Activated CD4-positive, alpha-beta memory T cell treated with anti-CD3 and anti-CD28 coated beads, Interleukin-2, amount 10 ng/mL, durations not matched to agents 7 days and 5 days (primary cell): ENCODE measurements around the gene CALM3. TPM values are rescaled to one million over a fixed set of nuclear protein-coding genes. Genes with fewer than 3 reads are reported as not detected.

ENCODE experiments used
- CTCF ChIA-PET: fragments of 350-600 bp; sonication (Branson Sonifier 250); formaldehyde crosslinking; loops from one replicate; lab custom pipeline; 2021; ENCODE audit warnings: antibody characterized with exemption, inconsistent platforms; lab: Charles Lee
- POLR2A ChIA-PET: fragments of 350-600 bp; sonication (Branson Sonifier 250); formaldehyde crosslinking; loops from one replicate; lab custom pipeline; 2021; ENCODE audit warnings: antibody characterized with exemption; lab: Charles Lee
- DNase-seq: peaks from one replicate; pipeline ENCODE4 v3.0.0-alpha.2; 2020
- H3K27ac Mint-ChIP-seq: one replicate; pipeline ENCODE4 v1.8.0; 2021; ENCODE audit warnings: mild to moderate bottlenecking, mixed read lengths
- H3K27me3 Mint-ChIP-seq: one replicate; pipeline ENCODE4 v1.8.0; 2021; ENCODE audit warnings: mixed read lengths
- H3K36me3 Mint-ChIP-seq: one replicate; pipeline ENCODE4 v1.8.0; 2021; ENCODE audit warnings: low read depth, mixed read lengths
- H3K4me1 Mint-ChIP-seq: one replicate; pipeline ENCODE4 v1.8.0; 2021; ENCODE audit warnings: mixed read lengths
- H3K4me3 Mint-ChIP-seq: one replicate; pipeline ENCODE4 v1.8.0; 2021; ENCODE audit warnings: mild to moderate bottlenecking, mixed read lengths
- H3K9me3 Mint-ChIP-seq: one replicate; pipeline ENCODE4 v1.8.0; 2021; ENCODE audit warnings: mixed read lengths
- total RNA-seq, 2 experiments: library from RNA; stranded (reverse); gene quantifications; one replicate each; pipeline ENCODE4 v1.2.3, GENCODE V29; 2021

The CALM3 gene
- total RNA-seq, 2 experiments from 2014 or later, result 446 to 465 TPM

DNA sequence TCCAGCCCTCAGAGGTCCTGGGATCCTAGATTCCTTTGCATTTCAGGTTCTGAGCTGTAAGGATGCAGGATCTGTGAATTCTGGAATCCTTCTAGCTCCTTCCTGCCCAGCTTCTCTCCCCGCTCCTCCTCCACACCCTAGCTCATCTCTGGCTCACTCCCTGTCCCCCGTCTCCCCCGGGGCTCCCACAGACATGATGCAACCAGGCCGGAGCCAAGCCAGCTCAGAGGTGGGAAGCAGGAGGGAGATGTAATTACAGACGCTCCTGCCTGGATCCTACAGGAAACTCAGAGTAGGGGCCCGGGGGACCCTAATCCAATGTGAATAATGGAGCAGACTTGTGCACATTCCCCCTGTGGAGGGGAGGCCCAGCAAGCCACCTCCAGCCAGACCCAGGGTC is 30.4 kb downstream of the CALM3 start:
- POLR2A ChIA-PET, result interaction anchor here (0.7 to 1.2 kb wide), 5 partner anchors 19 to 50 kb away, joined by 3 to 4 read pairs (median 3); partner anchors contain the start of gene DACT3
- Mint-ChIP-seq H3K36me3 (no peaks in the 10 kb centered on the region), H3K9me3 (no peaks in the 10 kb centered on the region), H3K4me1 (peaks cover 19% of the 10 kb centered on the region), H3K27me3 (peaks cover 23% of the 10 kb centered on the region), H3K27ac (no peak overlapping the region), H3K4me3 (no peak overlapping the region)
- CTCF ChIA-PET, result interaction anchor here (1.3 to 5.3 kb wide), 4 partner anchors 14 to 102 kb away, joined by 4 to 30 read pairs (median 16); partner anchors contain the start of gene DACT3
- no peak for DNase-seq

- ChIA-PET POLR2A (interaction anchor here (1.3 to 2.2 kb wide), 2 partner anchors 9 to 13 kb away, joined by 3 to 5 read pairs; no protein-coding TSS in a partner anchor), CTCF (interaction anchor here (0.8 to 5.3 kb wide), 4 partner anchors 12 to 28 kb away, joined by 3 to 30 read pairs (median 14); partner anchors contain the start of gene DACT3)
- H3K27me3 Mint-ChIP-seq, result peaks cover 23% of the 10 kb centered on the region
- peak overlapping the region; percentile 45 for H3K4me3 Mint-ChIP-seq
- H3K4me1 Mint-ChIP-seq, result peaks cover 19% of the 10 kb centered on the region
- no peak overlapping the region for H3K27ac Mint-ChIP-seq
- no peaks in the 10 kb centered on the region for H3K36me3 Mint-ChIP-seq
- no peaks in the 10 kb centered on the region for H3K9me3 Mint-ChIP-seq
- no peak for DNase-seq
These were observed 32.0 kb downstream of the CALM3 start for GRCh38 chr19:46633130-46633529.

DNA sequence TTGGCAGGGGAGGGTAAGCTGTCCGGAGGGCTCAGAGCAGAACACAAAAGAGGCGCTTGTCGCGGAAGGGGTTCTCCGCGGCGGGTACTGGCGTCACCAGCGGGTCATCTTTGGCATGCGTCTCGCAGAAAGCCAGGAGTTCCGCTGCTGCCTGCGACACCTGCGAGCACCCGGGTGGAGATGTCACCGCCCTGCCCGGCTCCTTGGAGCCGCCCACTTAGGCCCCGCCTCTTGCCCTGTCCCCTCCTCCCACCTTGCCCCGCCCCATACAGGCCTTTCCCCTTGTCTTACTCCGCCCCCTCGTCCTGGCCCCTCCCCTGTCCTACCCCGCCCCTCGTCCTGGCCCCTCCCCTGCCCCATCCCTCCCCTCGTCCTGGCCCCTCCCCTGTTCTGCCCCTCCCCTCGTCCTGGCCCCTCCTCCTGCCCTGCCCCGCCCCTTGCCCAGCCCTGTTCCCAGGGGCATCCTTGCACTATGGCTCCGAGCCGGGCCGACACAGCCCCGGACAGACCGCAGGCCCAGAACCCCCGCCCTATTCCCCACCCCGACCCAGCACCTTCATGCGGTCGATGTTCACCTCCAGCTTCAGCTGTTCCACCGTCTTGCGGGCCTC is 33.0 kb downstream of the CALM3 start:
- H3K4me1 Mint-ChIP-seq, result peaks cover 19% of the 10 kb centered on the region
- peaks cover 23% of the 10 kb centered on the region for H3K27me3 Mint-ChIP-seq
- H3K27ac Mint-ChIP-seq, result no peak overlapping the region
- DNase-seq, result peak; percentile 96
- POLR2A ChIA-PET, result interaction anchor here (1.3 to 2.2 kb wide), 2 partner anchors 10 to 14 kb away, joined by 3 to 5 read pairs; no protein-coding TSS in a partner anchor
- H3K9me3 Mint-ChIP-seq, result no peaks in the 10 kb centered on the region
- H3K36me3 Mint-ChIP-seq, result no peaks in the 10 kb centered on the region
- CTCF ChIA-PET, result interaction anchor here (1.0 to 5.3 kb wide), 4 partner anchors 11 to 27 kb away, joined by 4 to 30 read pairs (median 14); partner anchors contain the start of gene DACT3
- H3K4me3 Mint-ChIP-seq, result peak overlapping the region; percentile 45

DNA sequence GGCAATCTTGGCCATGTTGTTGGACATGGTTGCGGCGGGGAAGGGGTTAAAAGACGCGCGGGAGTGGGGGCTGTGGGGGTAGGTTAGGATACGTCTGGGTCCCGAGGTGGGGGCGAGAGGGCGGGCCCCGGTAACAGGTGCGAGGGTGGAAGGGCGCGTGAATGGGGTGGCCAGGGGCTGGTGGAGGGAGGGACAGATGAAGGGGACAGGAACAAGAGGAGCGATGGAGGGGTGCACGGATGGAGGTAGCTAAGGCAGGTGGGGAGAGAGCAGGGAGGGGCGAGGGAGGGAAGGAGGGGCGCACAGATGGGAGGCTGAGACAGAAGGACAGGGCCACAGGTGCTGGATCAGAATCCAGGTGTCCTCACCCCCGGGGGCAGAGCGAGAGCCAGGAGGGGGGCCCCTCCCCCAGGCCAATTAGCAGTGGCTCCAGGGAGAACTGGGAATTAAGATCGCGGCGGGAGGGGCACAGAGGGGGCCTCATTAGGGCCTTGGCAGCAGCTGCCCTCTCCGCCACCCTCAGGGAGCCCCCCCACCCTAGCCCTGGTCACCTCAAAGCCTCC is 33.6 kb downstream of the CALM3 start:
- H3K4me1 Mint-ChIP-seq, result peaks cover 21% of the 10 kb centered on the region
- DNase-seq, result no peak
- no peaks in the 10 kb centered on the region for H3K36me3 Mint-ChIP-seq
- peaks cover 23% of the 10 kb centered on the region for H3K27me3 Mint-ChIP-seq
- ChIA-PET CTCF (interaction anchor here (5.3 kb wide), 1 partner anchor 22 kb away, joined by 30 read pairs; no protein-coding TSS in a partner anchor), POLR2A (no interaction called here)
- H3K27ac Mint-ChIP-seq, result no peak overlapping the region
- H3K4me3 Mint-ChIP-seq, result peak overlapping the region; percentile 12
- H3K9me3 Mint-ChIP-seq, result no peaks in the 10 kb centered on the region

- no peaks in the 10 kb centered on the region for H3K9me3 Mint-ChIP-seq
- H3K27me3 Mint-ChIP-seq, result peaks cover 32% of the 10 kb centered on the region
- no peak within 1 kb of the TSS for H3K4me3 Mint-ChIP-seq
- CTCF ChIA-PET, result interaction anchor here (1.7 kb wide), 1 partner anchor 25 kb away, joined by 11 read pairs; the partner anchor contains the start of gene DACT3
- peaks cover 27% of the 10 kb centered on the region for H3K4me1 Mint-ChIP-seq
- POLR2A ChIA-PET, result interaction anchor here (1.5 kb wide), 1 partner anchor 25 kb away, joined by 6 read pairs; the partner anchor contains the start of gene DACT3
- DNase-seq, result no peak
- no peak within 1 kb of the TSS for H3K27ac Mint-ChIP-seq
- no peaks in the 10 kb centered on the region for H3K36me3 Mint-ChIP-seq
These were observed 35.0 kb downstream of the CALM3 start, which contains the start of gene GNG8 for GRCh38 chr19:46635920-46636761. Gene GNG8 (minus strand): TSS chr19:46636202. CDS start chr19:46634682, 1,520 bp downstream.

- POLR2A ChIA-PET, result interaction anchor here (1.5 kb wide), 1 partner anchor 24 kb away, joined by 6 read pairs; the partner anchor contains the start of gene DACT3
These were observed 36.1 kb downstream of the CALM3 start for GRCh38 chr19:46637224-46637623.

GRCh38 chr19:46639358-46640182 is 38.4 kb downstream of the CALM3 start:
- H3K4me3 Mint-ChIP-seq, result peak overlapping the region; percentile 48
- H3K4me1 Mint-ChIP-seq, result peaks cover 13% of the 10 kb centered on the region
- no peaks in the 10 kb centered on the region for H3K9me3 Mint-ChIP-seq
- no peak overlapping the region for H3K27ac Mint-ChIP-seq
- ChIA-PET CTCF (interaction anchor here (1.0 to 1.3 kb wide), 4 partner anchors 10 to 39 kb away, joined by 3 to 4 read pairs (median 3); partner anchors contain the start of gene CALM3), POLR2A (interaction anchor here (0.7 to 1.6 kb wide), 4 partner anchors 15 to 106 kb away, joined by 3 to 6 read pairs (median 4); partner anchors contain the start of gene FKRP)
- H3K36me3 Mint-ChIP-seq, result no peaks in the 10 kb centered on the region
- DNase-seq, result peak; percentile 44
- H3K27me3 Mint-ChIP-seq, result peaks cover 26% of the 10 kb centered on the region

More at GRCh38 chr19:46637224-46637623, 36.1 kb downstream of the CALM3 start:
- Mint-ChIP-seq H3K4me3 (no peak overlapping the region), H3K4me1 (peaks cover 27% of the 10 kb centered on the region), H3K36me3 (no peaks in the 10 kb centered on the region), H3K9me3 (no peaks in the 10 kb centered on the region), H3K27ac (no peak overlapping the region), H3K27me3 (peaks cover 33% of the 10 kb centered on the region)
- CTCF ChIA-PET, result interaction anchor here (0.6 to 1.7 kb wide), 2 partner anchors 24 to 95 kb away, joined by 5 to 11 read pairs; partner anchors contain the start of gene DACT3
- no peak for DNase-seq

DNA sequence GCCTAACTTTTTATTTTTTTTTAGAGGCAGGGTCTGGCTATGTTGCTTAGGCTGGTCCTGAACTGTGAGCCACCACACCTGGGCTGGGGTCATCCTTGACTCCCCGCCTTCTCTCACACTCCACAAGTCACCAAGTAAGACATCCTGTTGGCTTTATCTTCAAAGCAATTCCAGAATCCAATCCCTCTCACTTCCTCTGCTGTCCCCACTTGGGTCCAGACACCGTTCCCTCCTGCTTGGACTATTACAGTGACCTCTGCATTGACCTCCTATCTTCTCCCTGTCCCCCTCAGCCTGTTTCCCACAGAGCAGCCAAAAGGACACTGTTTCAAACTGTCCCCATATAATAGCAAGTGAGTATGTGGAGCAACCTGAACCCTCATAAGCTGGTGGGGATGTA is 39.5 kb downstream of the CALM3 start:
- DNase-seq, result no peak
- peaks cover 29% of the 10 kb centered on the region for H3K27me3 Mint-ChIP-seq
- ChIA-PET POLR2A (interaction anchor here (1.2 to 1.6 kb wide), 2 partner anchors 30 to 105 kb away, joined by 5 to 6 read pairs; partner anchors contain the start of gene FKRP), CTCF (interaction anchor here (1.2 to 1.3 kb wide), 2 partner anchors 28 to 40 kb away, joined by 3 to 4 read pairs; partner anchors contain the start of gene CALM3)
- H3K36me3 Mint-ChIP-seq, result no peaks in the 10 kb centered on the region
- H3K9me3 Mint-ChIP-seq, result no peaks in the 10 kb centered on the region
- H3K4me1 Mint-ChIP-seq, result peaks cover 10% of the 10 kb centered on the region
- no peak overlapping the region for H3K4me3 Mint-ChIP-seq
- H3K27ac Mint-ChIP-seq, result no peak overlapping the region

DNA sequence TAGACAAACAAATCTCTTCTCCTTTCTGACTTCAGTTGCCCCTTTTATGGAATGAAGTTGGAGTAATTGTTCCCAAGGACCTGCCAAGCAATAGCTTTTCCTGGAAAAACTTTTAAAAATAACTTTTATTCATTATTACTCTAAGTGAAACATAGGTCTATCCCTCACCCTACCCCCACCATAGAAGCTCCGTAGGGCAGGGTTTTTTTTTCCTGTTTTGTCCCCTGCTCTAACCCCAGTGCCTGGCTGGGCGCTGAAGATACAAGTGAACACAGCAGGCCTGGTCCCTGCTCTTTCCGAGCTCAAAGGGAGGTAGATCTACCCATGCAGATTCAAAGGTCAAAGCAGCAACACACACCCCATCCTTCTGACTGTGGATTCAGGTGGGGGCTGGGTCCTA is 43.6 kb downstream of the CALM3 start:
- peaks cover 12% of the 10 kb centered on the region for H3K4me1 Mint-ChIP-seq
- no peak overlapping the region for H3K4me3 Mint-ChIP-seq
- no peak for DNase-seq
- H3K27me3 Mint-ChIP-seq, result peaks cover 49% of the 10 kb centered on the region
- H3K9me3 Mint-ChIP-seq, result no peaks in the 10 kb centered on the region
- ChIA-PET CTCF (interaction anchor here (0.6 to 1.8 kb wide), 3 partner anchors 17 to 184 kb away, joined by 3 to 5 read pairs (median 5); partner anchors contain the start of gene DACT3), POLR2A (interaction anchor here (2.0 kb wide), 1 partner anchor 43 kb away, joined by 7 read pairs; the partner anchor contains the start of gene CALM3)
- peaks cover 6% of the 10 kb centered on the region for H3K36me3 Mint-ChIP-seq
- H3K27ac Mint-ChIP-seq, result no peak overlapping the region

DNA sequence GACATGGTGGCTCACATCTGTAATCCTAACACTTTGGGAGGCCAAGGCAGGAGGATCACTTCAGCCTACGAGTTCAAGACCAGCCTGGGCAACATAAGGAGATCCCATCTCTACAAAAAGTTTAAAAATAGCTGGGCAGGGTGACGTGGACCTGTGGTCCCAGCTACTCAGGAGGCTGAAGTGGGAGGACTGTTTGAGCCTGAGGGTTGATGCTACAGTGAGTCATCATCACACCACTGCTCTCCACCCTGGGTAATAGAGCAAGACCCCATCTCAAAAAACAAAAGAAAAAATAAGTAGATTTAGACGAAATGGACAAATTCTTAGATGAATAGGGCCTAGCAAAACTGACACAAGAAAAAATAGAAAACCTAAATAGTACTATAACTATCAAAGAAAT is 45.3 kb downstream of the CALM3 start:
- no peaks in the 10 kb centered on the region for H3K9me3 Mint-ChIP-seq
- H3K4me1 Mint-ChIP-seq, result peaks cover 6% of the 10 kb centered on the region
- ChIA-PET POLR2A (no interaction called here), CTCF (interaction anchor here (0.7 kb wide), 1 partner anchor 768 kb away, joined by 4 read pairs; no protein-coding TSS in a partner anchor)
- H3K4me3 Mint-ChIP-seq, result no peak overlapping the region
- H3K27me3 Mint-ChIP-seq, result peaks cover 50% of the 10 kb centered on the region
- no peak overlapping the region for H3K27ac Mint-ChIP-seq
- peaks cover 6% of the 10 kb centered on the region for H3K36me3 Mint-ChIP-seq
- no peak for DNase-seq
